ENCODE results near the gene WASHC2A. TPM values are rescaled to one million over a fixed set of nuclear protein-coding genes. Genes with fewer than 3 reads are reported as not detected.
"Not testable (repeated sequence)": the region's sequence is repeated elsewhere in the genome, so short reads cannot be mapped to it uniquely, and the experiment has no call there.

The WASHC2A gene
- total RNA-seq, 1 donor from 2014 or later: 28.7 TPM

- H3K9me3 ChIP-seq; H3K36me3 ChIP-seq; H3K27me3 ChIP-seq; H3K4me3 ChIP-seq; intact Hi-C loops (cut with DNase I); DNase-seq (ENCODE audit: extremely low spot score in 2 of 2); H3K4me1 ChIP-seq; H3K27ac ChIP-seq: not testable (repeated sequence)
These were observed 34.5 kb downstream of the WASHC2A start for GRCh38 chr10:50102267-50102666.

- intact Hi-C loops (cut with DNase I); H3K4me1 ChIP-seq; H3K9me3 ChIP-seq; H3K27me3 ChIP-seq; H3K36me3 ChIP-seq; H3K27ac ChIP-seq; DNase-seq (ENCODE audit: extremely low spot score in 2 of 2); H3K4me3 ChIP-seq: not testable (repeated sequence)
These were observed 41.4 kb downstream of the WASHC2A start for GRCh38 chr10:50108999-50109698.

GRCh38 chr10:50112419-50113112 lies 44.8 kb downstream of the WASHC2A start:
- H3K9me3 ChIP-seq; H3K27ac ChIP-seq; intact Hi-C loops (cut with DNase I); DNase-seq (ENCODE audit: extremely low spot score in 2 of 2); H3K4me1 ChIP-seq; H3K4me3 ChIP-seq; H3K27me3 ChIP-seq; H3K36me3 ChIP-seq: not testable (repeated sequence)

GRCh38 chr10:50126765-50127164 lies 59.0 kb downstream of the WASHC2A start:
- H3K4me3 ChIP-seq; H3K27ac ChIP-seq; H3K36me3 ChIP-seq; H3K4me1 ChIP-seq; intact Hi-C loops (cut with DNase I); H3K27me3 ChIP-seq; DNase-seq (ENCODE audit: extremely low spot score in 2 of 2); H3K9me3 ChIP-seq: not testable (repeated sequence)

- DNase-seq (ENCODE audit: extremely low spot score in 2 of 2); H3K4me1 ChIP-seq; intact Hi-C loops (cut with DNase I); H3K36me3 ChIP-seq; H3K9me3 ChIP-seq; H3K27ac ChIP-seq; H3K4me3 ChIP-seq; H3K27me3 ChIP-seq: not testable (repeated sequence)
These were observed 60.1 kb downstream of the WASHC2A start for GRCh38 chr10:50127770-50128292.

GRCh38 chr10:50131245-50131965 lies 63.7 kb downstream of the WASHC2A start:
- H3K4me1 ChIP-seq; H3K27ac ChIP-seq; H3K36me3 ChIP-seq; intact Hi-C loops (cut with DNase I); H3K4me3 ChIP-seq; H3K27me3 ChIP-seq; DNase-seq (ENCODE audit: extremely low spot score in 2 of 2); H3K9me3 ChIP-seq: not testable (repeated sequence)

- H3K4me1 ChIP-seq; H3K9me3 ChIP-seq; H3K27ac ChIP-seq; DNase-seq (ENCODE audit: extremely low spot score in 2 of 2); H3K27me3 ChIP-seq; H3K36me3 ChIP-seq; H3K4me3 ChIP-seq; intact Hi-C loops (cut with DNase I): not testable (repeated sequence)
These were observed 64.6 kb downstream of the WASHC2A start for GRCh38 chr10:50132322-50132721.

- H3K4me1 ChIP-seq; H3K27me3 ChIP-seq; H3K27ac ChIP-seq; H3K36me3 ChIP-seq; H3K4me3 ChIP-seq; DNase-seq (ENCODE audit: extremely low spot score in 2 of 2); H3K9me3 ChIP-seq; intact Hi-C loops (cut with DNase I): not testable (repeated sequence)
These were observed 65.1 kb downstream of the WASHC2A start for GRCh38 chr10:50132841-50133240.

GRCh38 chr10:50143512-50144174 lies 75.9 kb downstream of the WASHC2A start:
- H3K27ac ChIP-seq; H3K4me1 ChIP-seq; H3K9me3 ChIP-seq; DNase-seq (ENCODE audit: extremely low spot score in 2 of 2); H3K4me3 ChIP-seq; intact Hi-C loops (cut with DNase I); H3K36me3 ChIP-seq; H3K27me3 ChIP-seq: not testable (repeated sequence)

GRCh38 chr10:50145575-50145974 lies 77.8 kb downstream of the WASHC2A start:
- DNase-seq (ENCODE audit: extremely low spot score in 2 of 2); intact Hi-C loops (cut with DNase I); H3K36me3 ChIP-seq; H3K27ac ChIP-seq; H3K4me1 ChIP-seq; H3K27me3 ChIP-seq; H3K9me3 ChIP-seq; H3K4me3 ChIP-seq: not testable (repeated sequence)
